Mesenchymal stem cell (in vitro differentiated cells and primary cell): ENCODE measurements around the gene CDH23. TPM values are rescaled to one million over a fixed set of nuclear protein-coding genes. Genes with fewer than 3 reads are reported as not detected.

ENCODE experiments used
- DNase-seq: peaks from one replicate; pipeline ENCODE4 v3.0.0-alpha.2; 2013
- H2AFZ ChIP-seq: one replicate; pipeline ENCODE4 v1.6.1; 2013; ENCODE audit warnings: low read depth, mild to moderate bottlenecking, control low read depth, inconsistent platforms, low read length, moderate library complexity
- H2AK5ac ChIP-seq: 2 replicates; pipeline ENCODE4 v1.6.1; 2013; ENCODE audit warnings: low read length, moderate library complexity, mild to moderate bottlenecking, inconsistent platforms; ENCODE audit not compliant: severe bottlenecking
- H2BK120ac ChIP-seq: one replicate; pipeline ENCODE4 v1.6.1; 2013; ENCODE audit warnings: low read depth, mild to moderate bottlenecking, inconsistent platforms, low read length, moderate library complexity
- H2BK12ac ChIP-seq, 2 experiments: one replicate each; pipeline ENCODE4 v1.6.1; 2013; ENCODE audit warnings: inconsistent platforms in 2 of 2, low read length in 2 of 2, mild to moderate bottlenecking in 2 of 2, moderate library complexity in 2 of 2, control low read depth in 1 of 2
- H2BK15ac ChIP-seq: one replicate; pipeline ENCODE4 v1.6.1; 2013; ENCODE audit warnings: mild to moderate bottlenecking, low read depth, inconsistent platforms; ENCODE audit not compliant: poor library complexity, severe bottlenecking
- H2BK5ac ChIP-seq: 2 replicates; pipeline ENCODE4 v1.6.1; 2013; ENCODE audit warnings: low read depth, mild to moderate bottlenecking, low read length, control low read depth, inconsistent platforms; ENCODE audit not compliant: poor library complexity, severe bottlenecking
- H3K14ac ChIP-seq, 2 experiments: one replicate each; pipeline ENCODE4 v1.6.1; 2013; ENCODE audit warnings: inconsistent platforms in 2 of 2, low read length in 2 of 2, control low read depth in 1 of 2, mild to moderate bottlenecking in 1 of 2, moderate library complexity in 1 of 2
- H3K18ac ChIP-seq, 2 experiments: one replicate each; pipeline ENCODE4 v1.6.1; 2013; ENCODE audit warnings: inconsistent platforms in 2 of 2, low read length in 2 of 2, control low read depth in 1 of 2, low read depth in 1 of 2, mild to moderate bottlenecking in 1 of 2
- H3K23ac ChIP-seq, 2 experiments: one replicate each; pipeline ENCODE4 v1.6.1; 2013; ENCODE audit warnings: inconsistent platforms in 2 of 2, low read length in 2 of 2, mild to moderate bottlenecking in 2 of 2, moderate library complexity in 2 of 2, control low read depth in 1 of 2
- H3K27ac ChIP-seq: 2 replicates; pipeline ENCODE4 v1.5.1; 2013; ENCODE audit warnings: mild to moderate bottlenecking, moderate library complexity, low read length, control low read depth, inconsistent platforms; ENCODE audit not compliant: poor library complexity, severe bottlenecking
- H3K27me3 ChIP-seq, 2 experiments: 2 replicates each; pipeline versions ENCODE4 v1.6.1 to v1.7.0; 2013; ENCODE audit warnings: low read length in 2 of 2, mild to moderate bottlenecking in 2 of 2, moderate library complexity in 2 of 2, control low read depth in 1 of 2, inconsistent platforms in 1 of 2; ENCODE audit not compliant: control insufficient read depth in 1 of 2, insufficient read depth in 1 of 2
- H3K36me3 ChIP-seq, 2 experiments: 2 replicates each; pipeline versions ENCODE4 v1.6.1 to v1.7.0; 2013; ENCODE audit warnings: low read length in 2 of 2, control low read depth in 1 of 2, inconsistent platforms in 1 of 2, low read depth in 1 of 2, mild to moderate bottlenecking in 1 of 2; ENCODE audit not compliant: insufficient read depth in 2 of 2, control insufficient read depth in 1 of 2
- H3K4ac ChIP-seq, 2 experiments: one replicate each; pipeline ENCODE4 v1.6.1; 2013; ENCODE audit warnings: inconsistent platforms in 2 of 2, low read length in 2 of 2, mild to moderate bottlenecking in 2 of 2, moderate library complexity in 2 of 2, control low read depth in 1 of 2, low read depth in 1 of 2
- H3K4me1 ChIP-seq: 2 replicates; pipeline ENCODE4 v1.6.1; 2013; ENCODE audit warnings: low read depth, low read length, control low read depth; ENCODE audit not compliant: control insufficient read depth, insufficient read depth
- H3K4me2 ChIP-seq: 2 replicates; pipeline ENCODE4 v1.6.1; 2013; ENCODE audit warnings: low read length, mild to moderate bottlenecking, inconsistent platforms; ENCODE audit not compliant: poor library complexity, severe bottlenecking
- H3K4me3 ChIP-seq, 2 experiments: 2 replicates each; pipeline versions ENCODE4 v1.5.1 to v1.7.0; 2013; ENCODE audit warnings: low read length in 2 of 2, mild to moderate bottlenecking in 2 of 2, control low read depth in 1 of 2, low read depth in 1 of 2; ENCODE audit not compliant: insufficient read depth in 1 of 2
- H3K79me1 ChIP-seq: replicated peaks from 2 replicates; pipeline ENCODE4 v1.6.1; 2013; ENCODE audit warnings: mild to moderate bottlenecking, control low read depth, low read length, inconsistent platforms; ENCODE audit not compliant: poor library complexity, severe bottlenecking
- H3K9ac ChIP-seq: 2 replicates; pipeline ENCODE4 v1.7.0; 2013; ENCODE audit warnings: mild to moderate bottlenecking, low read length, moderate library complexity
- H3K9me3 ChIP-seq: 2 replicates; pipeline ENCODE4 v1.7.0; 2013; ENCODE audit warnings: mild to moderate bottlenecking, low read length; ENCODE audit not compliant: control insufficient read depth
- H4K8ac ChIP-seq: one replicate; pipeline ENCODE4 v1.6.1; 2013; ENCODE audit warnings: inconsistent platforms, mild to moderate bottlenecking, low read length, moderate library complexity
- H4K91ac ChIP-seq: one replicate; pipeline ENCODE4 v1.6.1; 2013; ENCODE audit warnings: mild to moderate bottlenecking, low read length, inconsistent platforms
- WGBS: methylation state at CpG from one replicate; pipeline ENCODE4 v1.1.7; 2013; ENCODE audit warnings: mixed read lengths; 5-methylcytosine and 5-hydroxymethylcytosine counted together
- small RNA-seq: library from polyadenylated mRNA; stranded (forward); fragments of <200 nt; extraction: miRNeasy Mini kit (QIAGEN cat#:217004); gene quantifications from one replicate; pipeline ENCODE3, GENCODE V24; 2013; ENCODE audit warnings: low read depth

The CDH23 gene

DNA sequence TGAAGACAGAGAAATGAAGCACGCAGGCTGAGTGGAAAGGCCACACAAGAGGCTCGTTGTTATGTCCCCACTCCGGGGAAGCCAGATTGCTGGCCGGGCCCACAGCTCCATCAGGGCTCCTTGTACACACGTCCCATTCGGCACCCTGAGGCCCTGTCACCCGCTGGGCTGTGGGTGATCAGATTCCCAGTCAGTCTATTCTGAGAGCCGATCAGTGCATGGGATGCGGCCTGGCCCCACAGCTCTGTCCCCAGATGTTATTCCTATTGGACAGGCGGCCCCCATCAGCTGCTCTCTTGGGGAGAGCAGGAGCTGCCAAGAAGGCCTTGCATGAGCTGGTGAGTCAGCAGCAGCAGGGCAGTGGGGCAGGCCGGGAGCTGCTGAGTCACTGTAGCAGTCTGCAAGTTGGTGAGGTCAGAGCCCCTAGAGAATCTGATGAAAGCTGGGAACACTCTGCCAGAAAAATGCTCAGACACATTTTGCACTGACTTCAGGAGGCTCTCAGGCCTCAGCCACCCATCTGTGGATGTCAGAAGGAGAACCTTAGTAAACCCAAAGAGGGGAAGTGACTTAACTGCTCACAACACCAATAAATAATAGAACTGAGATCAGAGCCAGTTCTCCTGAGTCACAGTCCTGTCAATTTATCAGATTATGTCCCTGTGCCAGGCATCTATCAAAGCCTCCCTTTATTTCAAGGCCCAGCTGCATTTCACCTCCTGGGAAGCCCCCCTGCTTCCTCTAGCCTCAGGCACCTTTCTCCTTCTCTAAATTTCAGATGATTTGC lies 463.7 kb downstream of the CDH23 start:
- WGBS, result 22% methylated on average over 11 of the region's 11 CpGs
- no peak overlapping the region for H2BK120ac ChIP-seq

DNA sequence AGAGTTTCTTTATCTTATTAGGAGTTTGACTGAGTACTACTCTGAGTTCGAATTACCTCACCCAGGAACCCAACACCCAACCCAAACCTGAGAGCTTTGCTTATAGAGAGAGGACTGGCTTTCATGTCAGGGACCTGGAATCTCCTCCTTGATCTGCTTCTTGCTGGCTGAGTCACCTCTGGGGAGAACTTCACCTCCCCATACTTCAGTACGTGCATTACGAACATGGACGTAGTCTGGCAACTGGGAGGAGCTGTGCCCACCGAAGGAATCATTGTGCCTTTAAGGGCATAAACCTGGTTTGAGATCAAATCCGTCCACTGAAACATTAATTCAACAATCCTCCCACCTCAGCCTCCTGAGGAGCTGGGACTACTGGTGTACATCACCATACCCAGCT lies 466.5 kb downstream of the CDH23 start:
- Histone ChIP-seq H3K27me3 (no peaks in the 10 kb centered on the region), H2BK12ac (peak overlapping the region in 1 of 2 experiments; percentile 2), H3K9ac (no peak overlapping the region), H3K4me3 (no peak overlapping the region), H3K9me3 (no peaks in the 10 kb centered on the region), H3K36me3 (no peaks in the 10 kb centered on the region), H2BK15ac (peak overlapping the region; percentile 30), H2AK5ac (peak overlapping the region; percentile 17), H3K27ac (no peak overlapping the region), H4K91ac (no peak overlapping the region), H3K4ac (no peak overlapping the region), H2AFZ (no peak overlapping the region), H2BK5ac (no peak overlapping the region), H3K23ac (no peak overlapping the region), H3K79me1 (no peaks in the 10 kb centered on the region), H3K4me2 (no peak overlapping the region), H3K14ac (no peak overlapping the region), H2BK120ac (no peak overlapping the region), H3K4me1 (peaks cover 19% of the 10 kb centered on the region), H4K8ac (no peak overlapping the region), H3K18ac (no peak overlapping the region)
- WGBS, result 94% methylated on average over 6 of the region's 6 CpGs
- peak; percentile 36 for DNase-seq

More for the DNA sequence above, 463.7 kb downstream of the CDH23 start:
- H2AFZ ChIP-seq, result no peak overlapping the region
- no peaks in the 10 kb centered on the region for H3K79me1 ChIP-seq
- H3K18ac ChIP-seq, result peak overlapping the region; percentile 69 to 93
- H3K36me3 ChIP-seq, result no peaks in the 10 kb centered on the region
- H2BK15ac ChIP-seq, result peak overlapping the region; percentile 60
- peak overlapping the region; percentile 95 for H4K8ac ChIP-seq
- H3K27ac ChIP-seq, result peak overlapping the region; percentile 98
- peaks cover 14% of the 10 kb centered on the region for H3K4me1 ChIP-seq
- H3K9me3 ChIP-seq, result no peaks in the 10 kb centered on the region
- no peak overlapping the region for H3K23ac ChIP-seq
- peak overlapping the region; percentile 25 for H3K4me2 ChIP-seq
- H2BK5ac ChIP-seq, result peak overlapping the region; percentile 90
- H3K14ac ChIP-seq, result no peak overlapping the region
- H4K91ac ChIP-seq, result peak overlapping the region; percentile 90
- H3K4ac ChIP-seq, result peak overlapping the region; percentile 57 to 94
- peak; percentile 100 for DNase-seq
- H2BK12ac ChIP-seq, result peak overlapping the region; percentile 96 to 97
- no peaks in the 10 kb centered on the region for H3K27me3 ChIP-seq
- no peak overlapping the region for H2AK5ac ChIP-seq
- H3K4me3 ChIP-seq, result peak overlapping the region in 1 of 2 experiments; percentile 53
- peak overlapping the region; percentile 87 for H3K9ac ChIP-seq

DNA sequence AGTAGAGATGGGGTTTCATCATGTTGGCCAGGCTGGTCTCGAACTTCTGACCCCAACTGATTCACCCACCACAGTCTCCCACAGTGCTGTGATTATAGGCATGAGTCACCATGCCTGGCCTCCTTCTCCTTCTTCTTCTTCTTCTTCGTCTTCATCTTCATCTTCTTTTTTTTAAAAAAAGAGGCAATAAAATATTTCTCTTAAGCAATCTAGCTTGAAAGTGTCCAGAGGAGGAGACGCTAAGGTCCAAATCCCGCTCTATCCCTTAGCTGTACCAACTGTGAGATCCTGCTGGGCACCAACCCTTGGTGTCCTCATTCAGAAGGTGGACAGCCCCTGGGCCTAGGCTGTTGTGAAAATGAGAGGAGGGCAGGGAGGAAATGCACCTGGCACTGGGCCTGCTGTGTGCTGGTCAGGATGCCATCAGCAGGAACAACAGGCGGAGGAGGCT lies 468.2 kb downstream of the CDH23 start:
- H3K18ac ChIP-seq, result no peak overlapping the region
- no peak overlapping the region for H3K9ac ChIP-seq
- H3K4me1 ChIP-seq, result peaks cover 18% of the 10 kb centered on the region
- H3K14ac ChIP-seq, result no peak overlapping the region
- H3K9me3 ChIP-seq, result no peaks in the 10 kb centered on the region
- no peak overlapping the region for H2AK5ac ChIP-seq
- no peak overlapping the region for H4K8ac ChIP-seq
- no peak overlapping the region for H2BK5ac ChIP-seq
- H2BK12ac ChIP-seq, result peak overlapping the region in 1 of 2 experiments; percentile 65
- 94% methylated on average over 3 of the region's 5 CpGs for WGBS
- H3K4ac ChIP-seq, result no peak overlapping the region
- H3K27ac ChIP-seq, result no peak overlapping the region
- peak; percentile 76 for DNase-seq
- no peak overlapping the region for H2BK120ac ChIP-seq
- no peaks in the 10 kb centered on the region for H3K79me1 ChIP-seq
- no peak overlapping the region for H2AFZ ChIP-seq
- H4K91ac ChIP-seq, result no peak overlapping the region
- no peaks in the 10 kb centered on the region for H3K36me3 ChIP-seq
- no peak overlapping the region for H2BK15ac ChIP-seq
- H3K4me2 ChIP-seq, result no peak overlapping the region
- H3K27me3 ChIP-seq, result no peaks in the 10 kb centered on the region
- no peak overlapping the region for H3K23ac ChIP-seq
- no peak overlapping the region for H3K4me3 ChIP-seq

Small RNA genes lying within 50 kb of the gene (small RNA-seq; reads per million reads assigned to genes)
- gene MIR7152, result not detected
- not detected for gene RNU7-38P
